ENCODE measurements around the gene STRN4. TPM values are rescaled to one million over a fixed set of nuclear protein-coding genes. Genes with fewer than 3 reads are reported as not detected.

Gene STRN4
- total RNA-seq, 4 donors from 2014 or later = 54.1 to 73.4 (median 67.7) TPM

- Histone ChIP-seq H3K27ac (no peak overlapping the region), H3K4me1 (peaks cover 9 to 35% of the 10 kb centered on the region in 2 donors), H3K9me3 (no peaks in the 10 kb centered on the region), H3K27me3 (no peaks in the 10 kb centered on the region), H3K4me3 (replicated peaks in 1 of 3) (no peak overlapping the region), H3K36me3 (peaks cover 4 to 11% of the 10 kb centered on the region in 2 donors)
- TF ChIP-seq, protein P1, sequence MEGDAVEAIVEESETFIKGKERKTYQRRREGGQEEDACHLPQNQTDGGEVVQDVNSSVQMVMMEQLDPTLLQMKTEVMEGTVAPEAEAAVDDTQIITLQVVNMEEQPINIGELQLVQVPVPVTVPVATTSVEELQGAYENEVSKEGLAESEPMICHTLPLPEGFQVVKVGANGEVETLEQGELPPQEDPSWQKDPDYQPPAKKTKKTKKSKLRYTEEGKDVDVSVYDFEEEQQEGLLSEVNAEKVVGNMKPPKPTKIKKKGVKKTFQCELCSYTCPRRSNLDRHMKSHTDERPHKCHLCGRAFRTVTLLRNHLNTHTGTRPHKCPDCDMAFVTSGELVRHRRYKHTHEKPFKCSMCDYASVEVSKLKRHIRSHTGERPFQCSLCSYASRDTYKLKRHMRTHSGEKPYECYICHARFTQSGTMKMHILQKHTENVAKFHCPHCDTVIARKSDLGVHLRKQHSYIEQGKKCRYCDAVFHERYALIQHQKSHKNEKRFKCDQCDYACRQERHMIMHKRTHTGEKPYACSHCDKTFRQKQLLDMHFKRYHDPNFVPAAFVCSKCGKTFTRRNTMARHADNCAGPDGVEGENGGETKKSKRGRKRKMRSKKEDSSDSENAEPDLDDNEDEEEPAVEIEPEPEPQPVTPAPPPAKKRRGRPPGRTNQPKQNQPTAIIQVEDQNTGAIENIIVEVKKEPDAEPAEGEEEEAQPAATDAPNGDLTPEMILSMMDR (IDR thresholded peaks at IDR 0.05) = no peak
- no peak for TF ChIP-seq POLR2A (IDR thresholded peaks at IDR 0.05)
- WGBS, 2 donors = 88% methylated on average over 11 to 16 of the region's 17 CpGs
- DNase-seq = no peak
- intact Hi-C loops (cut with DNase I) = no loop called here
These were observed 4.8 kb downstream of the STRN4 start for GRCh38 chr19:46741447-46741846.

- intact Hi-C loops (cut with DNase I) = loop anchor here (10.0 kb wide), 1 partner anchor 125 kb away; no protein-coding TSS in a partner anchor
- Histone ChIP-seq H3K4me1 (peaks cover 0 to 27% of the 10 kb centered on the region in 2 donors), H3K4me3 (replicated peaks in 1 of 3) (no peak overlapping the region), H3K9me3 (no peaks in the 10 kb centered on the region), H3K27me3 (no peaks in the 10 kb centered on the region), H3K27ac (no peak overlapping the region), H3K36me3 (peaks cover 13 to 18% of the 10 kb centered on the region in 2 donors)
- TF ChIP-seq POLR2A (IDR thresholded peaks at IDR 0.05) = no peak
- TF ChIP-seq, protein P1 (IDR thresholded peaks at IDR 0.05) = no peak
- no peak for DNase-seq
- WGBS, 2 donors = 71 to 77% methylated on average over 13 to 14 of the region's 14 CpGs
These were observed 6.9 kb downstream of the STRN4 start for GRCh38 chr19:46739290-46739771.

DNA sequence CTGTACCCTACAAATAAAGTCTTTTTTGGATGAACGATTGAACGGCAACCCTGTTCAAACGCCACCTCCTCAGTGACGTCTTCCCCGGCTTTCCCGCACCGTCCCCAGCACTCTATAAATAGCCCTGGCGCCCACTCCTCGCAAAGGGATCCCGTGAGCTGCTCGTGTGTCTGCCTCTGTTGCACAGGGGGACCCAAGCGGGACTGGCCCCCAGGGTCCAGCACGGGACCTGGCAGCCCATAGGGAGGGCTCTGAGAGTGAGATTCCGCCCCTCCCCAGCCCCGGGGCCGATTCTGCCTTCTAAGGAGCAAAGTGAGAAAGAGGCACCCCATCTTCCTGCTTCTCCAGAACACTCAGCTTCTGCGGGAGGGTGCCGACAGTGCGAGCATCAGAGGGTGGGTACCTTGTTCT, 8.5 kb downstream of the STRN4 start:
- H3K27me3 ChIP-seq = no peaks in the 10 kb centered on the region
- intact Hi-C loops (cut with DNase I) = loop anchor here (10.0 kb wide), 1 partner anchor 123 kb away; no protein-coding TSS in a partner anchor
- no peak for TF ChIP-seq POLR2A (IDR thresholded peaks at IDR 0.05)
- TF ChIP-seq, protein P1 (IDR thresholded peaks at IDR 0.05) = no peak
- peaks cover 0 to 11% of the 10 kb centered on the region in 2 donors for H3K4me1 ChIP-seq
- H3K9me3 ChIP-seq = no peaks in the 10 kb centered on the region
- H3K36me3 ChIP-seq = peaks cover 29 to 30% of the 10 kb centered on the region in 2 donors
- H3K27ac ChIP-seq = no peak overlapping the region
- WGBS, 2 donors = 85 to 90% methylated on average over 19 of the region's 19 CpGs
- no peak for DNase-seq
- no peak overlapping the region for H3K4me3 ChIP-seq (replicated peaks in 1 of 3)

GRCh38 chr19:46737298-46737654, 9.0 kb downstream of the STRN4 start:
- H3K4me3 ChIP-seq (replicated peaks in 1 of 3) = no peak overlapping the region
- H3K27me3 ChIP-seq = no peaks in the 10 kb centered on the region
- H3K27ac ChIP-seq = no peak overlapping the region
- no peak for DNase-seq
- WGBS, 2 donors = 76 to 78% methylated on average over 7 of the region's 7 CpGs
- no peaks in the 10 kb centered on the region for H3K9me3 ChIP-seq
- intact Hi-C loops (cut with DNase I) = loop anchor here (10.0 kb wide), 1 partner anchor 122 kb away; no protein-coding TSS in a partner anchor
- TF ChIP-seq POLR2A (IDR thresholded peaks at IDR 0.05) = no peak
- TF ChIP-seq, protein P1 (IDR thresholded peaks at IDR 0.05) = no peak
- H3K4me1 ChIP-seq = peaks cover 0 to 11% of the 10 kb centered on the region in 2 donors
- H3K36me3 ChIP-seq = peaks cover 34 to 35% of the 10 kb centered on the region in 2 donors

- Histone ChIP-seq H3K9me3 (no peaks in the 10 kb centered on the region), H3K27ac (peak overlapping the region in 1 of 3 donors; percentile 17), H3K4me3 (replicated peaks in 1 of 3) (no peak overlapping the region), H3K36me3 (peaks cover 35 to 39% of the 10 kb centered on the region in 2 donors), H3K27me3 (no peaks in the 10 kb centered on the region), H3K4me1 (peaks cover 0 to 9% of the 10 kb centered on the region in 2 donors)
- WGBS, 2 donors = 64 to 70% methylated on average over 19 to 22 of the region's 22 CpGs
- no peak for TF ChIP-seq POLR2A (IDR thresholded peaks at IDR 0.05)
- TF ChIP-seq, protein P1 (IDR thresholded peaks at IDR 0.05) = no peak
- intact Hi-C loops (cut with DNase I) = loop anchor here (10.0 kb wide), 1 partner anchor 122 kb away; no protein-coding TSS in a partner anchor
- peak; percentile 36 to 37 for DNase-seq
These were observed 9.5 kb downstream of the STRN4 start for GRCh38 chr19:46736531-46737297.
